ENCODE data around the gene CHD6. TPM values are rescaled to one million over a fixed set of nuclear protein-coding genes. Genes with fewer than 3 reads are reported as not detected.

Gene CHD6
- total RNA-seq, 1 experiment from 2014 or later = 51.1 TPM

DNA sequence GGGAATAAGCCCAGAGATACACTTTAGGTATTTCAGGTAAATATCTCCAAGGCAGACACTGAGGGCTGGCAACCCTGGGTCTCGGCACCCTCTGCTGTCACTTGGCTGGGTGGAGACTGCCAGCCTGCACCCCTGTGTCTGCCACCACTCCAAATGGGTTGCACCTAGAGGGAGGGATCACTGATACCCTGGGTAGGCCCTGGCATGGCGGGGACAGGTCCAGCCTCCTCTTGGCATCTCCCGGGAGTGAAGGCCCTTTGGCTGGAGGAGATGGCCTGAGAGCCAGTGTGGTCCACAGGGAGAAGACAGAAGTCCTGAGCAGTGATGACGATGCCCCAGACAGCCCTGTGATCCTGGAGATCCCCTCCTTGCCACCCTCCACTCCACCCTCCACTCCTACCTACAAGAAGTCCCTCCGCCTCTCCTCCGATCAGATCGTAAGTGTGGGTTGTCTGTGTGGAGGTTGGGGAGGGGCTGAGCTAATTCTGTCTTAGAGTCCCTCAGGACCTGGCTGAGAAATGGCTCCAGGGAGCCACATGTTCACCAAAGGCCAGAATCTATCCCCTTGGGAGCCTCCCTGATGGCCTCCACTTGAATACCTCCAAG lies 262.5 kb downstream of the CHD6 start:
- ChIA-PET CTCF (no interaction called here), POLR2A (ENCODE audit: unreplicated experiment) (no interaction called here)
- Histone ChIP-seq H3F3A (ENCODE audit: insufficient read depth, low read depth) (no peaks in the 10 kb centered on the region), H3K9me3 (ENCODE audit: insufficient read depth, low read depth) (no peaks in the 10 kb centered on the region), H3K27ac (no peak overlapping the region), H3K4me1 (replicated peaks; ENCODE audit: insufficient read depth) (no peaks in the 10 kb centered on the region), H3K27me3 (ENCODE audit: insufficient read depth, low read depth) (no peaks in the 10 kb centered on the region), H2AFZ (no peak overlapping the region), H3K9me2 (ENCODE audit: insufficient read depth) (no peaks in the 10 kb centered on the region), H3K79me2 (ENCODE audit: low read depth) (no peaks in the 10 kb centered on the region), H3K4me3 (no peak overlapping the region), H3K36me3 (ENCODE audit: low read depth) (no peaks in the 10 kb centered on the region), H4K20me1 (ENCODE audit: insufficient read depth) (no peaks in the 10 kb centered on the region), H3K4me2 (no peak overlapping the region)
- intact Hi-C loops (cut with micrococcal nuclease; ENCODE audit: unreplicated experiment) = no loop called here
- no TSS peak for BruUV-seq (replicated peaks)
- no peak for DNase-seq
- TF ChIP-seq, protein P1, sequence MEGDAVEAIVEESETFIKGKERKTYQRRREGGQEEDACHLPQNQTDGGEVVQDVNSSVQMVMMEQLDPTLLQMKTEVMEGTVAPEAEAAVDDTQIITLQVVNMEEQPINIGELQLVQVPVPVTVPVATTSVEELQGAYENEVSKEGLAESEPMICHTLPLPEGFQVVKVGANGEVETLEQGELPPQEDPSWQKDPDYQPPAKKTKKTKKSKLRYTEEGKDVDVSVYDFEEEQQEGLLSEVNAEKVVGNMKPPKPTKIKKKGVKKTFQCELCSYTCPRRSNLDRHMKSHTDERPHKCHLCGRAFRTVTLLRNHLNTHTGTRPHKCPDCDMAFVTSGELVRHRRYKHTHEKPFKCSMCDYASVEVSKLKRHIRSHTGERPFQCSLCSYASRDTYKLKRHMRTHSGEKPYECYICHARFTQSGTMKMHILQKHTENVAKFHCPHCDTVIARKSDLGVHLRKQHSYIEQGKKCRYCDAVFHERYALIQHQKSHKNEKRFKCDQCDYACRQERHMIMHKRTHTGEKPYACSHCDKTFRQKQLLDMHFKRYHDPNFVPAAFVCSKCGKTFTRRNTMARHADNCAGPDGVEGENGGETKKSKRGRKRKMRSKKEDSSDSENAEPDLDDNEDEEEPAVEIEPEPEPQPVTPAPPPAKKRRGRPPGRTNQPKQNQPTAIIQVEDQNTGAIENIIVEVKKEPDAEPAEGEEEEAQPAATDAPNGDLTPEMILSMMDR (conservative IDR thresholded peaks at IDR 0.05) = no peak
- TF ChIP-seq EZH2 (IDR thresholded peaks at IDR 0.05; ENCODE audit: low read depth) = no peak

- no peaks in the 10 kb centered on the region for H3F3A ChIP-seq (ENCODE audit: insufficient read depth, low read depth)
- no peak for DNase-seq
- H3K79me2 ChIP-seq (ENCODE audit: low read depth) = no peaks in the 10 kb centered on the region
- CTCF ChIA-PET = no interaction called here
- H3K27ac ChIP-seq = no peak overlapping the region
- H3K9me3 ChIP-seq (ENCODE audit: insufficient read depth, low read depth) = no peaks in the 10 kb centered on the region
- POLR2A ChIA-PET (ENCODE audit: unreplicated experiment) = no interaction called here
- TF ChIP-seq EZH2 (IDR thresholded peaks at IDR 0.05; ENCODE audit: low read depth) = no peak
- TF ChIP-seq, protein P1 (conservative IDR thresholded peaks at IDR 0.05) = no peak
- no peaks in the 10 kb centered on the region for H3K36me3 ChIP-seq (ENCODE audit: low read depth)
- intact Hi-C loops (cut with micrococcal nuclease; ENCODE audit: unreplicated experiment) = no loop called here
- no peak overlapping the region for H3K4me2 ChIP-seq
- no peaks in the 10 kb centered on the region for H3K9me2 ChIP-seq (ENCODE audit: insufficient read depth)
- no peaks in the 10 kb centered on the region for H3K27me3 ChIP-seq (ENCODE audit: insufficient read depth, low read depth)
- no TSS peak for BruUV-seq (replicated peaks)
- no peaks in the 10 kb centered on the region for H3K4me1 ChIP-seq (replicated peaks; ENCODE audit: insufficient read depth)
- no peak overlapping the region for H3K4me3 ChIP-seq
- no peaks in the 10 kb centered on the region for H4K20me1 ChIP-seq (ENCODE audit: insufficient read depth)
- H2AFZ ChIP-seq = no peak overlapping the region
Observed at GRCh38 chr20:41355192-41355591, 263.0 kb downstream of the CHD6 start.

- Histone ChIP-seq H3K36me3 (ENCODE audit: low read depth) (no peaks in the 10 kb centered on the region), H2AFZ (no peak overlapping the region), H3K27me3 (ENCODE audit: insufficient read depth, low read depth) (no peaks in the 10 kb centered on the region), H3K4me1 (replicated peaks; ENCODE audit: insufficient read depth) (no peaks in the 10 kb centered on the region), H4K20me1 (ENCODE audit: insufficient read depth) (no peaks in the 10 kb centered on the region), H3K79me2 (ENCODE audit: low read depth) (no peaks in the 10 kb centered on the region), H3K9me3 (ENCODE audit: insufficient read depth, low read depth) (no peaks in the 10 kb centered on the region), H3K4me3 (no peak overlapping the region), H3K27ac (no peak overlapping the region), H3K9me2 (ENCODE audit: insufficient read depth) (no peaks in the 10 kb centered on the region), H3K4me2 (no peak overlapping the region), H3F3A (ENCODE audit: insufficient read depth, low read depth) (no peaks in the 10 kb centered on the region)
- no peak for DNase-seq
- ChIA-PET POLR2A (ENCODE audit: unreplicated experiment) (interaction anchor here (0.6 kb wide), 1 partner anchor 343 kb away, joined by 3 read pairs; no protein-coding TSS in a partner anchor), CTCF (no interaction called here)
- intact Hi-C loops (cut with micrococcal nuclease; ENCODE audit: unreplicated experiment) = no loop called here
- BruUV-seq (replicated peaks) = no TSS peak
- TF ChIP-seq EZH2 (IDR thresholded peaks at IDR 0.05; ENCODE audit: low read depth) = no peak
- TF ChIP-seq, protein P1 (conservative IDR thresholded peaks at IDR 0.05) = no peak
Observed at GRCh38 chr20:41353530-41353929, 264.6 kb downstream of the CHD6 start.

Measured in PC-9 (cell line).